HepG2 (cell line): ENCODE results near the gene AARS1. TPM values are rescaled to one million over a fixed set of nuclear protein-coding genes. Genes with fewer than 3 reads are reported as not detected.

Experiments used
- CENPX ChIP-seq: sonication (generic); formaldehyde crosslinking; IDR thresholded peaks from 2 replicates; pipeline ENCODE4 v1.9.0; 2021; ENCODE audit warnings: mild to moderate bottlenecking, missing genetic modification reagents, moderate library complexity
- ESRRA ChIP-seq: sonication (generic); formaldehyde crosslinking; IDR thresholded peaks from 2 replicates; pipeline ENCODE4 v1.5.1; 2020; ENCODE audit warnings: mild to moderate bottlenecking, low read depth, missing genetic modification reagents
- ETS1 ChIP-seq: sonication (generic); formaldehyde crosslinking; IDR thresholded peaks from 2 replicates; pipeline ENCODE4 v1.4.0; 2020; ENCODE audit warnings: missing genetic modification reagents
- FOXJ3 ChIP-seq: sonication (generic); formaldehyde crosslinking; IDR thresholded peaks from 2 replicates; pipeline ENCODE4 v1.4.0; 2020; ENCODE audit warnings: missing genetic modification reagents, mild to moderate bottlenecking, borderline replicate concordance
- HNRNPUL1 ChIP-seq: fragments of 200-400 bp; formaldehyde crosslinking; IDR thresholded peaks from 2 replicates; pipeline ENCODE4 v1.6.1; 2017; ENCODE audit warnings: low read depth, mild to moderate bottlenecking, low read length, moderate library complexity
- LRRFIP1 ChIP-seq: sonication (generic); formaldehyde crosslinking; conservative IDR thresholded peaks from 2 replicates; pipeline ENCODE4 v1.4.0; 2020; ENCODE audit warnings: missing genetic modification reagents
- RAD21 ChIP-seq: fragments of 450-650 bp; formaldehyde crosslinking; IDR thresholded peaks from 2 replicates; pipeline ENCODE4 v1.5.0; 2020; ENCODE audit warnings: mild to moderate bottlenecking
- SNAPC5 ChIP-seq: sonication (generic); formaldehyde crosslinking; IDR thresholded peaks from 2 replicates; pipeline ENCODE4 v1.8.1; 2023; ENCODE audit warnings: mild to moderate bottlenecking, missing genetic modification reagents, borderline replicate concordance
- SRSF9 ChIP-seq: fragments of 200-400 bp; formaldehyde crosslinking; IDR thresholded peaks from 2 replicates; pipeline ENCODE4 v1.6.1; 2018; ENCODE audit warnings: borderline replicate concordance, mild to moderate bottlenecking, low read depth, low read length; ENCODE audit not compliant: insufficient read depth, poor library complexity, severe bottlenecking
- TOPORS ChIP-seq: sonication (generic); formaldehyde crosslinking; IDR thresholded peaks from 2 replicates; pipeline ENCODE4 v1.8.0; 2023; ENCODE audit warnings: mild to moderate bottlenecking, missing genetic modification reagents
- USF2 ChIP-seq, 2 experiments: sonication (generic) in 1 of 2; formaldehyde crosslinking in 1 of 2; IDR thresholded peaks; 2 replicates each; pipeline versions ENCODE4 v1.5.1 to v1.6.1; 2011 to 2020; ENCODE audit warnings: borderline replicate concordance in 1 of 2, low read depth in 1 of 2, low read length in 1 of 2, mild to moderate bottlenecking in 1 of 2, missing genetic modification reagents in 1 of 2, moderate library complexity in 1 of 2
- ZFY ChIP-seq: sonication (generic); formaldehyde crosslinking; IDR thresholded peaks from 2 replicates; pipeline ENCODE4 v1.4.0; 2020; ENCODE audit warnings: missing genetic modification reagents
- ZGPAT ChIP-seq: IDR thresholded peaks from 2 replicates; pipeline ENCODE4 v1.6.1; 2016; ENCODE audit warnings: mild to moderate bottlenecking
- ZNF124 ChIP-seq: sonication (generic); formaldehyde crosslinking; IDR thresholded peaks from 2 replicates; pipeline ENCODE4 v1.4.0; 2020; ENCODE audit warnings: missing genetic modification reagents
- ZNF136 ChIP-seq: sonication (generic); formaldehyde crosslinking; IDR thresholded peaks from 2 replicates; pipeline ENCODE4 v1.8.1; 2022; ENCODE audit warnings: low read depth, mild to moderate bottlenecking, moderate library complexity, missing genetic modification reagents
- ZNF264 ChIP-seq: sonication (generic); formaldehyde crosslinking; IDR thresholded peaks from 2 replicates; pipeline ENCODE4 v1.4.0; 2020; ENCODE audit warnings: missing genetic modification reagents
- ZNF446 ChIP-seq: sonication (generic); formaldehyde crosslinking; IDR thresholded peaks from 2 replicates; pipeline ENCODE4 v1.5.0; 2020; ENCODE audit warnings: mild to moderate bottlenecking, missing genetic modification reagents
- ZNF652 ChIP-seq: IDR thresholded peaks from 2 replicates; pipeline ENCODE4 v1.6.1; 2016; ENCODE audit warnings: low read depth, borderline replicate concordance
- ZNF784 ChIP-seq: sonication (generic); formaldehyde crosslinking; IDR thresholded peaks from 2 replicates; pipeline ENCODE4 v1.5.1; 2020; ENCODE audit warnings: missing genetic modification reagents, mild to moderate bottlenecking, borderline replicate concordance
- polyA plus RNA-seq, 8 experiments: library from polyadenylated mRNA; depleted of rRNA in 3 of 8; stranded (reverse) in 7 of 8; unstranded in 1 of 8; fragments of >200 nt; fragmentation: Illumina TruSeq in 4 of 8; extraction: Trizol in 4 of 8; gene quantifications; 2 replicates each; pipeline versions ENCODE4 v1.2.1 to v1.2.3, GENCODE V29; 2011 to 2016; ENCODE audit warnings: low read depth in 4 of 8, missing spikeins in 1 of 8, mixed read lengths in 1 of 8; ENCODE audit not compliant: insufficient read depth in 1 of 8
- total RNA-seq, 5 experiments: library from RNA; depleted of rRNA; stranded (reverse); fragments of >200 nt; fragmentation: Illumina TruSeq; extraction: Trizol; gene quantifications; 2 replicates each; pipeline ENCODE4 v1.2.3, GENCODE V29; 2016; ENCODE audit warnings: low read depth in 1 of 5

AARS1 gene
- total and polyA plus RNA-seq, 2 of the 13 experiments (the other 11 are each of a cell fraction or from before 2014, with no cell fraction given): 107 to 132 TPM

GRCh38 chr16:70298988-70299938, 10.0 kb upstream of the AARS1 start, which contains the start of gene DDX19B (continued):
- TF ChIP-seq USF2 (IDR thresholded peaks at IDR 0.05; ENCODE audit: low read depth, low read length) (no peak), USF2 (CRISPR knock-in tag; IDR thresholded peaks at IDR 0.05; ENCODE audit: borderline replicate concordance) (peak; percentile 62; the same call in 1 of the 2 replicates), ZFY (CRISPR knock-in tag) (peak; percentile 74), ZNF124 (CRISPR knock-in tag) (peak; percentile 55), CENPX (CRISPR knock-in tag) (no peak), SRSF9 (no peak), SNAPC5 (CRISPR knock-in tag) (peak; percentile 94; the same call in 1 of the 2 replicates), ETS1 (CRISPR knock-in tag) (no peak), RAD21 (CRISPR knock-in tag) (no peak; the same call in none of the 2 replicates), ZNF784 (CRISPR knock-in tag) (peak; percentile 83; the same call in 1 of the 2 replicates), ZGPAT (CRISPR knock-in tag) (peak; percentile 97), ESRRA (CRISPR knock-in tag) (0 out of 2 replicates have a peak, but pooled peaks have one; percentile 40), ZNF446 (CRISPR knock-in tag) (no peak; the same call in 1 of the 2 replicates), LRRFIP1 (CRISPR knock-in tag) (no peak), ZNF652 (no peak; the same call in 1 of the 2 replicates), TOPORS (CRISPR knock-in tag) (peak; percentile 98), FOXJ3 (peak; percentile 83), ZNF136 (peak; percentile 98), ZNF264 (no peak), HNRNPUL1 (no peak)
